ENCODE measurements around the gene ANLN. TPM values are rescaled to one million over a fixed set of nuclear protein-coding genes. Genes with fewer than 3 reads are reported as not detected.

Gene ANLN
- total RNA-seq, 1 donor from 2014 or later: 3.9 TPM

DNA sequence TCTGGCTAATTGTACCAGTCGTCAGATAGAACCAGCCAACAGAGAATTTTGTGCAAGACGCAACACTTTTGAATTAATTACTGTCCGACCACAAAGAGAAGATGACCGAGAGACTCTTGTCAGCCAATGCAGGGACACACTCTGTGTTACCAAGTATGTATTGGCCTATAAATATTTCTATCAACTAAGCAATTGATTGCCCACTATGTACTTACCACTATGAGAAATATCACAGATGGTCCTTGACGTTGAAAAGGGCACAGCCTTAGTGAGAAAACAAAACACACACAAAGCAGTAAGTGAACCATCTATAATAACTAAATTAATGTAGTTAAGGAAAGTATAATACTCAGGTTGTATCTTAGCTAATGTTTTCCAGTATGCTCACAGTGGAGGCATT lies 60.0 kb downstream of the ANLN start:
- Histone ChIP-seq H3K4me3 (no peak overlapping the region), H3K4me1 (no peaks in the 10 kb centered on the region), H3K36me3 (no peaks in the 10 kb centered on the region), H3K9me3 (no peaks in the 10 kb centered on the region), H3K27ac (no peak overlapping the region), H3K27me3 (ENCODE audit: low read depth) (no peaks in the 10 kb centered on the region)
- intact Hi-C loops (cut with DNase I): no loop called here
- no peak for DNase-seq
- TF ChIP-seq, protein P1, sequence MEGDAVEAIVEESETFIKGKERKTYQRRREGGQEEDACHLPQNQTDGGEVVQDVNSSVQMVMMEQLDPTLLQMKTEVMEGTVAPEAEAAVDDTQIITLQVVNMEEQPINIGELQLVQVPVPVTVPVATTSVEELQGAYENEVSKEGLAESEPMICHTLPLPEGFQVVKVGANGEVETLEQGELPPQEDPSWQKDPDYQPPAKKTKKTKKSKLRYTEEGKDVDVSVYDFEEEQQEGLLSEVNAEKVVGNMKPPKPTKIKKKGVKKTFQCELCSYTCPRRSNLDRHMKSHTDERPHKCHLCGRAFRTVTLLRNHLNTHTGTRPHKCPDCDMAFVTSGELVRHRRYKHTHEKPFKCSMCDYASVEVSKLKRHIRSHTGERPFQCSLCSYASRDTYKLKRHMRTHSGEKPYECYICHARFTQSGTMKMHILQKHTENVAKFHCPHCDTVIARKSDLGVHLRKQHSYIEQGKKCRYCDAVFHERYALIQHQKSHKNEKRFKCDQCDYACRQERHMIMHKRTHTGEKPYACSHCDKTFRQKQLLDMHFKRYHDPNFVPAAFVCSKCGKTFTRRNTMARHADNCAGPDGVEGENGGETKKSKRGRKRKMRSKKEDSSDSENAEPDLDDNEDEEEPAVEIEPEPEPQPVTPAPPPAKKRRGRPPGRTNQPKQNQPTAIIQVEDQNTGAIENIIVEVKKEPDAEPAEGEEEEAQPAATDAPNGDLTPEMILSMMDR (IDR thresholded peaks at IDR 0.05): no peak
- no peak for ATAC-seq

DNA sequence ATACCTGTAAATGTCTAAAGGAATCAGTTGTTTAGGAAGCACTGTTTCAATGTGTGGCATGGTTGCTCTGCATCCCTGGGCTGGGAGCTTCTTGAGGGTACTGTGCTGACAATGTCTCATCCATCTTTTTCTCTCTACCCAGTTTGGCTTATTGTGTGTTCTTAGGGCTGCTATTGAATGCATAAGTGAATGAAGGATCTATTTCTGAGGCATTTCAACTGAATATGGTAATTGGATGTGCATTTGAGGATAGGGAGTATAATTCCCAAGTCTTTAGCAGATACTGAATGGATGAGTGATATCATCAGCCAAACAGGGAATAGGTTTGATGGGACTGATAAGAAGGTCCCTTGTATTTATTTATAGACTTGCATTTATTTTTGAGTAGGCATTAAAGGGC lies 64.1 kb downstream of the ANLN start:
- Histone ChIP-seq H3K4me1 (no peaks in the 10 kb centered on the region), H3K27ac (no peak overlapping the region), H3K36me3 (no peaks in the 10 kb centered on the region), H3K27me3 (ENCODE audit: low read depth) (no peaks in the 10 kb centered on the region), H3K9me3 (no peaks in the 10 kb centered on the region), H3K4me3 (no peak overlapping the region)
- ATAC-seq (no peak), DNase-seq (no peak)
- TF ChIP-seq, protein P1 (IDR thresholded peaks at IDR 0.05): no peak
- intact Hi-C loops (cut with DNase I): no loop called here

DNA sequence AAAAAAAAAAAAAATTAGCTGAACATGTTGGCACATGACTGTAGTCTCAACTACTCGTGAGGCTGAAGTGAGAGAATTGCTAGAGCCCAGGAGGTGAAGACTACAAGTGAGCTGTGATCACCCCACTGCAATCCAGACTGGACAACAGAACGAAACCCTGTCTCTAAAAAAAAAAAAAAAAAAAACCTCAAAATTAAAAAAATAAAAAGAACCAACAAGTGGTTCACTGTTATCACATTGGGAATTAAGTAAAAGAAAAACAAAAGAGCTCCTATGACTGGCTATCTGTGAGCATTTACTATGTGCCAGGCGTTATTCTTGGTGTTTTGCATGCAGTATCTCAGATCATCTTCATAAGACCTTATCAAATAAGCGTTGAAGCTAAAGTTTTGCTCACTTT lies 66.0 kb downstream of the ANLN start:
- no peak for ATAC-seq
- TF ChIP-seq, protein P1 (IDR thresholded peaks at IDR 0.05): no peak
- intact Hi-C loops (cut with DNase I): no loop called here
- H3K27me3 ChIP-seq (ENCODE audit: low read depth): no peaks in the 10 kb centered on the region
- no peaks in the 10 kb centered on the region for H3K4me1 ChIP-seq
- no peak for DNase-seq
- no peak overlapping the region for H3K27ac ChIP-seq
- no peaks in the 10 kb centered on the region for H3K9me3 ChIP-seq
- H3K36me3 ChIP-seq: no peaks in the 10 kb centered on the region
- no peak overlapping the region for H3K4me3 ChIP-seq

DNA sequence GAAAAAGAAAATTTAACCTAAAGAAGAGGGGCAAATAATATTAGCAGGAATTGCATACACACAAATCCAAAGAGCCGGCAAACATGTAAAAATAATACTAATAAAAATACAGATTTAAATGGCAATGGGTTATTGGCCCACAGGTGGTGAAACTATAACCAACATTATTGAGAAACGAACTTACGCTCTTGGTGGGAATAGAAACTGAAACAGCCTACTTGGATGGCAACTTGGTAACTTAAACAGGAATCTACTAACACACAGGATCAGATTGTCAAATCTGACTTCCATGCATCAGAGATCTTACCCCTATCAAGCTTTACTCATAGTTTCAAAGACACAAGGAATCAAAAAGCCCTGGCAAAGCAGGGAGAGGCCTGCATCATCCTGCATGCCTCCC lies 66.5 kb downstream of the ANLN start:
- no peaks in the 10 kb centered on the region for H3K9me3 ChIP-seq
- no peaks in the 10 kb centered on the region for H3K36me3 ChIP-seq
- intact Hi-C loops (cut with DNase I): no loop called here
- H3K27ac ChIP-seq: no peak overlapping the region
- DNase-seq: no peak
- TF ChIP-seq, protein P1 (IDR thresholded peaks at IDR 0.05): no peak
- no peaks in the 10 kb centered on the region for H3K27me3 ChIP-seq (ENCODE audit: low read depth)
- H3K4me1 ChIP-seq: no peaks in the 10 kb centered on the region
- no peak for ATAC-seq
- H3K4me3 ChIP-seq: no peak overlapping the region

DNA sequence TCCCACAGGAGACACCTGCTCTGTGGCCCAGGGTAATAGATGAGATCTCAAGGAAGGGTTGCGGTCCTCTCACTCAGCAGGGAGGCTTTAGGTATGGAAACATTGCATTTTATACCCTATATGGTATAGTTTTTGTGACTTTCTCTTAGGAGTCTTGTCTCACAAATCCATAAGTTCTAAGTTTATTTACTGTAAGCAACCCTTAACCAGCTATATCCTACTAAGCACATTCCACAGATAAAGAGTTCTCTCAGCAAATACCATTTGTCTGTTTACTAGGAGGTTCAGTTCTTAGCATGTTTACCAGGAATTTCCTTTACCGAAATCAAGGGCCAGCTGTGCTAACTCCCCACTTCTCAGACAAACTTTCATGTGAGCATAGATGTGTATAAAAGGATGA lies 66.9 kb downstream of the ANLN start:
- H3K4me1 ChIP-seq: no peaks in the 10 kb centered on the region
- TF ChIP-seq, protein P1 (IDR thresholded peaks at IDR 0.05): no peak
- DNase-seq (no peak), ATAC-seq (no peak)
- H3K36me3 ChIP-seq: no peaks in the 10 kb centered on the region
- no peak overlapping the region for H3K27ac ChIP-seq
- no peak overlapping the region for H3K4me3 ChIP-seq
- intact Hi-C loops (cut with DNase I): no loop called here
- H3K9me3 ChIP-seq: no peaks in the 10 kb centered on the region
- no peaks in the 10 kb centered on the region for H3K27me3 ChIP-seq (ENCODE audit: low read depth)
